BLaER1 (cell line): ENCODE results near the gene ZFP1.

ENCODE experiments used
- H3K27ac ChIP-seq: shearing (Covaris generic); formaldehyde crosslinking; 2 replicates; pipeline ENCODE4 v1.8.1; 2022
- H3K27me3 ChIP-seq: shearing (Covaris generic); formaldehyde crosslinking; 2 replicates; pipeline ENCODE4 v1.8.1; 2022
- H3K36me3 ChIP-seq: shearing (Covaris generic); formaldehyde crosslinking; 2 replicates; pipeline ENCODE4 v1.8.1; 2022
- H3K4me1 ChIP-seq: shearing (Covaris generic); formaldehyde crosslinking; 2 replicates; pipeline ENCODE4 v1.8.1; 2022
- H3K4me2 ChIP-seq: shearing (Covaris generic); formaldehyde crosslinking; 2 replicates; pipeline ENCODE4 v1.8.1; 2022
- H3K4me3 ChIP-seq: shearing (Covaris generic); formaldehyde crosslinking; 2 replicates; pipeline ENCODE4 v1.8.1; 2022
- H3K9ac ChIP-seq: shearing (Covaris generic); formaldehyde crosslinking; 2 replicates; pipeline ENCODE4 v1.8.1; 2022
- H3K9me3 ChIP-seq: shearing (Covaris generic); formaldehyde crosslinking; 2 replicates; pipeline ENCODE4 v1.8.1; 2022
- H4K20me1 ChIP-seq: shearing (Covaris generic); formaldehyde crosslinking; 2 replicates; pipeline ENCODE4 v1.8.1; 2022
- Cebpa-rat ChIP-seq: shearing (Covaris generic); IDR thresholded peaks from 2 replicates; pipeline ENCODE4 v1.8.1; 2022

Gene ZFP1

GRCh38 chr16:75219088-75219487, 70.8 kb downstream of the ZFP1 start:
- H4K20me1 ChIP-seq = no peaks in the 10 kb centered on the region
- H3K27me3 ChIP-seq = no peaks in the 10 kb centered on the region
- peak overlapping the region; percentile 52 for H3K4me2 ChIP-seq
- no peaks in the 10 kb centered on the region for H3K9me3 ChIP-seq
- no peak for TF ChIP-seq Cebpa-rat
- no peak overlapping the region for H3K27ac ChIP-seq
- H3K9ac ChIP-seq = no peak overlapping the region
- H3K4me1 ChIP-seq = peaks cover 16% of the 10 kb centered on the region
- no peaks in the 10 kb centered on the region for H3K36me3 ChIP-seq
- no peak overlapping the region for H3K4me3 ChIP-seq

DNA sequence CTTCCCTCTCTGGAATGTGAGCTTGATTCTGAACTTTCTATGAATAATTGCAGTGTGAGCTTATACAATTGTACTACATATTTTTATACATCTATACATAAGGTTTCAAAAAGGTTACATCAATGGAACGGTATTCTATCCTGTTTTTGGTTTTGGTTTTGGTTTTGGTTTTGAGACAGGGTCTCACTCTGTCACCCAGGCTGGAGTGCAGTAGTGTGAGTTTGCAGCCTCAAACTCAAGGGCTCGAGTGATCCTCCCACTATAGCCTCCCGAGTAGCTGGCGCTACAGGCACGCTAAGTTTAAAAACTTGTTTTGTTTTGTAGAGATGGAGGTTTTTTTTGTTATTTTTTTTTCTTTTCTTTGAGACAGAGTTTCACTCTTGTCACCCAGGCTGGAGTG, 71.5 kb downstream of the ZFP1 start:
- H3K9ac ChIP-seq = no peak overlapping the region
- TF ChIP-seq Cebpa-rat = no peak
- H3K4me3 ChIP-seq = no peak overlapping the region
- no peaks in the 10 kb centered on the region for H4K20me1 ChIP-seq
- H3K4me1 ChIP-seq = peaks cover 16% of the 10 kb centered on the region
- no peaks in the 10 kb centered on the region for H3K9me3 ChIP-seq
- no peaks in the 10 kb centered on the region for H3K36me3 ChIP-seq
- H3K27me3 ChIP-seq = no peaks in the 10 kb centered on the region
- H3K27ac ChIP-seq = no peak overlapping the region
- H3K4me2 ChIP-seq = peak overlapping the region; percentile 52
